HEK293 (cell line): ENCODE results near the gene MAPKAPK3.

Experiments used
- REST ChIP-seq: fragments of 450-650 bp; formaldehyde crosslinking; IDR thresholded peaks from 2 replicates; pipeline ENCODE4 v1.5.1; 2016; ENCODE audit warnings: missing biosample characterization, missing genetic modification characterization
- ZNF292 ChIP-seq: fragments of 450-650 bp; formaldehyde crosslinking; IDR thresholded peaks from 2 replicates; pipeline ENCODE4 v1.5.1; 2016; ENCODE audit warnings: low read depth, missing biosample characterization, missing genetic modification characterization, borderline replicate concordance
- TF ChIP-seq, protein P1 (sequence below): fragments of 450-650 bp; formaldehyde crosslinking; IDR thresholded peaks from 2 replicates; pipeline ENCODE4 v1.5.1; 2016; ENCODE audit warnings: missing biosample characterization, missing genetic modification characterization

DNA sequence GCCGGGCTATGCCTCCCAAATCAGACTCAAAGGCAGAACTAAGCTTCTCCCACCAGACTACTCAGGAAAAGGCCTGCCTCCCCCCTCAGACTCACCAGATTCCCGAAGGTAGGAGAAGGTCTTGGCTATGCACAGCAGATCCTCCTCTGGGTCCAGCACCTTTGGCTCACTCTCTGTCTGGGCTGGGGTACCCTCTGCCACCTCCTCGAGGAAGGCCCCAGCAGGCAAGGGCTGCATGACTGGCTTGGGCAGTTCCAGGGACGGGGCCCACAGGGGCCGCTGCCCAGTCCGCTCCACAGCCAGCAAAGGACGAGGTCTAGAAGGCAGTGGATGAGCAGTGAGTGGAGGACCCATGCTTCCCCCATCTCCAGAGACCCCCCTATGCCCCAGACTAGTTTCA, 8.7 kb upstream of the MAPKAPK3 start:
- TF ChIP-seq, protein P1, sequence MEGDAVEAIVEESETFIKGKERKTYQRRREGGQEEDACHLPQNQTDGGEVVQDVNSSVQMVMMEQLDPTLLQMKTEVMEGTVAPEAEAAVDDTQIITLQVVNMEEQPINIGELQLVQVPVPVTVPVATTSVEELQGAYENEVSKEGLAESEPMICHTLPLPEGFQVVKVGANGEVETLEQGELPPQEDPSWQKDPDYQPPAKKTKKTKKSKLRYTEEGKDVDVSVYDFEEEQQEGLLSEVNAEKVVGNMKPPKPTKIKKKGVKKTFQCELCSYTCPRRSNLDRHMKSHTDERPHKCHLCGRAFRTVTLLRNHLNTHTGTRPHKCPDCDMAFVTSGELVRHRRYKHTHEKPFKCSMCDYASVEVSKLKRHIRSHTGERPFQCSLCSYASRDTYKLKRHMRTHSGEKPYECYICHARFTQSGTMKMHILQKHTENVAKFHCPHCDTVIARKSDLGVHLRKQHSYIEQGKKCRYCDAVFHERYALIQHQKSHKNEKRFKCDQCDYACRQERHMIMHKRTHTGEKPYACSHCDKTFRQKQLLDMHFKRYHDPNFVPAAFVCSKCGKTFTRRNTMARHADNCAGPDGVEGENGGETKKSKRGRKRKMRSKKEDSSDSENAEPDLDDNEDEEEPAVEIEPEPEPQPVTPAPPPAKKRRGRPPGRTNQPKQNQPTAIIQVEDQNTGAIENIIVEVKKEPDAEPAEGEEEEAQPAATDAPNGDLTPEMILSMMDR (tag by site-specific recombination), result no peak
- no peak for TF ChIP-seq REST (tag by site-specific recombination)
- TF ChIP-seq ZNF292 (tag by site-specific recombination), result no peak
